Sigmoid colon (tissue), 3 donors: ENCODE measurements around the gene GPR137B.

ENCODE experiments used
- CTCF ChIP-seq, 4 experiments: fragments of 450-650 bp in 3 of 4; fragments of 200-600 bp in 1 of 4; IDR thresholded peaks; one replicate each; pipeline ENCODE4 v1.5.1; 2016 to 2019; ENCODE audit warnings: antibody characterized with exemption in 4 of 4, mild to moderate bottlenecking in 3 of 4, moderate library complexity in 2 of 4
- POLR2A ChIP-seq, 2 donors: fragments of 450-650 bp; IDR thresholded peaks; one replicate each; pipeline ENCODE4 v1.6.1; 2016; ENCODE audit warnings: antibody characterized with exemption in 2 of 2, mild to moderate bottlenecking in 2 of 2, moderate library complexity in 2 of 2

- TF ChIP-seq CTCF (IDR thresholded peaks at IDR 0.05) (no peak), POLR2A (IDR thresholded peaks at IDR 0.05) (no peak)
Observed at GRCh38 chr1:236149696-236150228, 7.4 kb downstream of the GPR137B start.
